WTC11 (cell line): ENCODE measurements around the gene NUDT22. TPM values are rescaled to one million over a fixed set of nuclear protein-coding genes. Genes with fewer than 3 reads are reported as not detected.
"Not testable (repeated sequence)": the region's sequence is repeated elsewhere in the genome, so short reads cannot be mapped to it uniquely, and the experiment has no call there.

Experiments used
- ATAC-seq: fragments of 200-7000 bp; cut with Tn5 transposase; 2 replicates; pipeline ENCODE4 v1.10.0; 2021; ENCODE audit warnings: mild to moderate bottlenecking, moderate library complexity
- CTCF ChIA-PET: fragments of 300-600 bp; sonication (Branson Sonifier 250); formaldehyde crosslinking; loops from one replicate; lab custom pipeline; 2021; ENCODE audit warnings: antibody characterized with exemption; lab: Charles Lee
- POLR2A ChIA-PET: fragments of 350-600 bp; sonication (Branson Sonifier 250); formaldehyde crosslinking; loops from one replicate; lab custom pipeline; 2021; ENCODE audit warnings: antibody characterized with exemption; lab: Charles Lee
- DNase-seq: peaks from one replicate; pipeline ENCODE4 v3.0.0; 2021; ENCODE audit warnings: low spot score
- H3K27ac Mint-ChIP-seq: 2 replicates; pipeline ENCODE4 v1.8.0; 2021; ENCODE audit warnings: mixed read lengths
- H3K27me3 Mint-ChIP-seq: 2 replicates; pipeline ENCODE4 v1.8.0; 2021; ENCODE audit warnings: low read depth, mild to moderate bottlenecking, moderate library complexity, mixed read lengths
- H3K36me3 Mint-ChIP-seq: 2 replicates; pipeline ENCODE4 v1.8.0; 2021; ENCODE audit warnings: mixed read lengths
- H3K4me1 Mint-ChIP-seq: 2 replicates; pipeline ENCODE4 v1.8.0; 2022; ENCODE audit warnings: mixed read lengths
- H3K4me3 Mint-ChIP-seq: 2 replicates; pipeline ENCODE4 v1.8.0; 2021; ENCODE audit warnings: mild to moderate bottlenecking, moderate library complexity, mixed read lengths
- H3K9me3 Mint-ChIP-seq: 2 replicates; pipeline ENCODE4 v1.8.0; 2021; ENCODE audit warnings: mixed read lengths
- ARID4B ChIP-seq: sonication (generic); formaldehyde crosslinking; IDR thresholded peaks from 2 replicates; pipeline ENCODE4 v1.8.0; 2023; ENCODE audit warnings: missing genetic modification reagents, mild to moderate bottlenecking, borderline replicate concordance
- CREM ChIP-seq: sonication (generic); formaldehyde crosslinking; IDR thresholded peaks from 2 replicates; pipeline ENCODE4 v1.8.1; 2022; ENCODE audit warnings: mild to moderate bottlenecking, missing genetic modification reagents, moderate library complexity
- EMX1 ChIP-seq: fragments of 250-450 bp; sonication (Bioruptor Pico); IDR thresholded peaks from 2 replicates; pipeline ENCODE4 v1.8.0; 2021; ENCODE audit warnings: mild to moderate bottlenecking
- ESRRA ChIP-seq: sonication (generic); formaldehyde crosslinking; IDR thresholded peaks from 2 replicates; pipeline ENCODE4 v1.8.1; 2022; ENCODE audit warnings: mild to moderate bottlenecking, missing genetic modification reagents, borderline replicate concordance
- FOXP1 ChIP-seq: sonication (generic); formaldehyde crosslinking; IDR thresholded peaks from 2 replicates; pipeline ENCODE4 v1.8.0; 2022; ENCODE audit warnings: missing genetic modification reagents, mild to moderate bottlenecking, moderate library complexity, borderline replicate concordance
- GTF2I ChIP-seq: fragments of 250-450 bp; sonication (Bioruptor Pico); conservative IDR thresholded peaks from 2 replicates; pipeline ENCODE4 v1.4.0; 2021; ENCODE audit warnings: mild to moderate bottlenecking
- IRF2 ChIP-seq: sonication (generic); formaldehyde crosslinking; IDR thresholded peaks from 2 replicates; pipeline ENCODE4 v1.8.0; 2022; ENCODE audit warnings: low read depth, missing genetic modification reagents, borderline replicate concordance
- MAX ChIP-seq: sonication (generic); formaldehyde crosslinking; IDR thresholded peaks from 2 replicates; pipeline ENCODE4 v1.8.0; 2022; ENCODE audit warnings: mild to moderate bottlenecking, missing genetic modification reagents
- MXD4 ChIP-seq: fragments of 250-450 bp; sonication (Bioruptor Pico); IDR thresholded peaks from 2 replicates; pipeline ENCODE4 v1.8.0; 2021; ENCODE audit warnings: mild to moderate bottlenecking, moderate library complexity, borderline replicate concordance
- NFYB ChIP-seq: sonication (generic); formaldehyde crosslinking; conservative IDR thresholded peaks from 2 replicates; pipeline ENCODE4 v1.8.0; 2022; ENCODE audit warnings: low read depth, missing genetic modification reagents
- SP1 ChIP-seq: sonication (generic); formaldehyde crosslinking; conservative IDR thresholded peaks from 2 replicates; pipeline ENCODE4 v1.8.1; 2022; ENCODE audit warnings: missing genetic modification reagents
- TP53 ChIP-seq: sonication (generic); formaldehyde crosslinking; IDR thresholded peaks from 2 replicates; pipeline ENCODE4 v1.8.1; 2023; ENCODE audit warnings: mild to moderate bottlenecking, missing genetic modification reagents
- ZNF416 ChIP-seq: fragments of 250-450 bp; sonication (Bioruptor Pico); IDR thresholded peaks from 2 replicates; pipeline ENCODE4 v1.9.0; 2021; ENCODE audit warnings: mild to moderate bottlenecking, inconsistent platforms
- total RNA-seq: library from RNA; stranded (reverse); gene quantifications from 3 replicates; pipeline ENCODE4 v1.2.3, GENCODE V29; 2021
- TF ChIP-seq, protein P1 (sequence below): sonication (generic); formaldehyde crosslinking; IDR thresholded peaks from 2 replicates; pipeline ENCODE4 v1.8.0; 2022; ENCODE audit warnings: mild to moderate bottlenecking, missing genetic modification reagents
- TF ChIP-seq, protein P2 (sequence below): sonication (generic); formaldehyde crosslinking; IDR thresholded peaks from 2 replicates; pipeline ENCODE4 v1.8.1; 2023; ENCODE audit warnings: mild to moderate bottlenecking, missing genetic modification reagents, moderate library complexity

The NUDT22 gene
- total RNA-seq, 1 experiment from 2014 or later = 64.4 TPM

DNA sequence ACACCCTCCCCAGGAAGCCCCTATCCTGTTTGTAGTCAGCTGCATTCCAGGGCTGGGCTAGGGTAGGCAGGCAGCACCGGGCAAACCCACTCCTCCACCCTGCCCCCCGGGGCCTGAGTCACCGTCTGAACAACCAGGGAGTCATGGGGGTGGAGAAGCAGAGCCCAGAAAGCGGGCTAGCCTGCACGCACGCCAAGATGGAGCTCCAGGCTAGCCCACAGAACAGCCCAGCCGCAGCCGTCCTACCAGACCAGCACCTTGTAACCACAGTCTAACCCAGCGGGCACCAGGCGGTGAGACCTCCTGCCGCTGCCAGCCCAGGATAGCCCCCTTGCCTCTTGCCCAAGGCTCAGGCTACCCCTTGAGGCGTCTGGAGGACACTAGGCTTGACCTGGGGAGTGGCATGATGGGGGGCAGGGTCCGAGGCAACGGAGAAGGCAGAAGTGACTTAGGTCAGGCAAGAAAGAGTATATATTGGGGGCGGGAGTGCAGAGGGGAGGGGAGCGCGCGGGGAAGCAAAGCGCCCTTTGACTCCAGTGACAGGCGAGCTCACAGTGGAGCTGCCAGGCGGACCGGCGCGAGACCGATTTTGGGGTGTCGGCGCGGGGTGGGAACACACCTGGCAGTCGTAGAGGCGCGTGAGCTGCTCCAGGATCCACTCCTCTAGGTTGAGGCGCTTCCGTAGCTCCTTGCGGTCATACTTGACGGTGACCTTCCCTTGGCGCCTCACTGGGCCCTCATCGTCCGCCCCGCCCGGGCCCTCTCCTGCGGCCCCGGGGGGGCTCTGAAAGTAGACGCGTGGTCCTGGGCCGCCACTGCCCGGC lies 19.9 kb downstream of the NUDT22 start:
- H3K27me3 Mint-ChIP-seq = no peaks in the 10 kb centered on the region
- POLR2A ChIA-PET = interaction anchor here (0.6 to 1.9 kb wide), 10 partner anchors 17 to 465 kb away, joined by 3 to 7 read pairs (median 4); partner anchors contain the start of genes ESRRA, NUDT22, STIP1 and TRPT1
- peaks cover 8% of the 10 kb centered on the region for H3K36me3 Mint-ChIP-seq
- ATAC-seq = no peak
- H3K4me1 Mint-ChIP-seq = peaks cover 50% of the 10 kb centered on the region
- CTCF ChIA-PET = interaction anchor here (0.7 to 2.1 kb wide), 8 partner anchors 20 to 109 kb away, joined by 3 to 11 read pairs (median 5); partner anchors contain the start of genes ESRRA, NUDT22 and TRPT1
- TF ChIP-seq ESRRA (CRISPR knock-in tag) (0 out of 2 replicates have a peak, but pooled peaks have one; percentile 1), FOXP1 (CRISPR knock-in tag) (peak; percentile 36; the same call in 1 of the 2 replicates), ARID4B (CRISPR knock-in tag) (no peak), GTF2I (0 out of 2 replicates have a peak, but pooled peaks have one; percentile 40)
- TF ChIP-seq, protein P1, sequence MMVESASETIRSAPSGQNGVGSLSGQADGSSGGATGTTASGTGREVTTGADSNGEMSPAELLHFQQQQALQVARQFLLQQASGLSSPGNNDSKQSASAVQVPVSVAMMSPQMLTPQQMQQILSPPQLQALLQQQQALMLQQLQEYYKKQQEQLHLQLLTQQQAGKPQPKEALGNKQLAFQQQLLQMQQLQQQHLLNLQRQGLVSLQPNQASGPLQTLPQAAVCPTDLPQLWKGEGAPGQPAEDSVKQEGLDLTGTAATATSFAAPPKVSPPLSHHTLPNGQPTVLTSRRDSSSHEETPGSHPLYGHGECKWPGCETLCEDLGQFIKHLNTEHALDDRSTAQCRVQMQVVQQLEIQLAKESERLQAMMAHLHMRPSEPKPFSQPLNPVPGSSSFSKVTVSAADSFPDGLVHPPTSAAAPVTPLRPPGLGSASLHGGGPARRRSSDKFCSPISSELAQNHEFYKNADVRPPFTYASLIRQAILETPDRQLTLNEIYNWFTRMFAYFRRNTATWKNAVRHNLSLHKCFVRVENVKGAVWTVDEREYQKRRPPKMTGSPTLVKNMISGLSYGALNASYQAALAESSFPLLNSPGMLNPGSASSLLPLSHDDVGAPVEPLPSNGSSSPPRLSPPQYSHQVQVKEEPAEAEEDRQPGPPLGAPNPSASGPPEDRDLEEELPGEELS = 0 out of 2 replicates have a peak, but pooled peaks have one; percentile 25
- no peak for DNase-seq
- H3K27ac Mint-ChIP-seq = peak overlapping the region; percentile 60
- no peaks in the 10 kb centered on the region for H3K9me3 Mint-ChIP-seq
- H3K4me3 Mint-ChIP-seq = peak overlapping the region; percentile 85

DNA sequence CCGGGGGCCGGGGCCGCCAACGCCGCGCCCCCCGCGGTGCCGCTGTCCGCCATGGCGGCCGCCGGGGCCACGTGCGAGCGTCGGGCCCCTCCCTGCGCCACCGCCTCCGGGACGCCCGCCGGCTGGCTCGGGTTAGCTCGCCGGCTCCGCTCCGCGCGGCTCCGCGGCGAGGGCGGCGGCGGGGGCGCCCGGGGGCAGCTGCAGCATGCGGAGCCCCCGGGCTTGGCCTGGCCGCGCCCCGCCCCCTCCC lies 20.5 kb downstream of the NUDT22 start:
- H3K36me3 Mint-ChIP-seq = not testable (repeated sequence)
- POLR2A ChIA-PET = interaction anchor here (0.7 to 1.7 kb wide), 5 partner anchors 20 to 464 kb away, joined by 3 to 7 read pairs (median 3); partner anchors contain the start of genes NUDT22 and TRPT1
- peak overlapping the region; percentile 88 for H3K4me3 Mint-ChIP-seq

DNA sequence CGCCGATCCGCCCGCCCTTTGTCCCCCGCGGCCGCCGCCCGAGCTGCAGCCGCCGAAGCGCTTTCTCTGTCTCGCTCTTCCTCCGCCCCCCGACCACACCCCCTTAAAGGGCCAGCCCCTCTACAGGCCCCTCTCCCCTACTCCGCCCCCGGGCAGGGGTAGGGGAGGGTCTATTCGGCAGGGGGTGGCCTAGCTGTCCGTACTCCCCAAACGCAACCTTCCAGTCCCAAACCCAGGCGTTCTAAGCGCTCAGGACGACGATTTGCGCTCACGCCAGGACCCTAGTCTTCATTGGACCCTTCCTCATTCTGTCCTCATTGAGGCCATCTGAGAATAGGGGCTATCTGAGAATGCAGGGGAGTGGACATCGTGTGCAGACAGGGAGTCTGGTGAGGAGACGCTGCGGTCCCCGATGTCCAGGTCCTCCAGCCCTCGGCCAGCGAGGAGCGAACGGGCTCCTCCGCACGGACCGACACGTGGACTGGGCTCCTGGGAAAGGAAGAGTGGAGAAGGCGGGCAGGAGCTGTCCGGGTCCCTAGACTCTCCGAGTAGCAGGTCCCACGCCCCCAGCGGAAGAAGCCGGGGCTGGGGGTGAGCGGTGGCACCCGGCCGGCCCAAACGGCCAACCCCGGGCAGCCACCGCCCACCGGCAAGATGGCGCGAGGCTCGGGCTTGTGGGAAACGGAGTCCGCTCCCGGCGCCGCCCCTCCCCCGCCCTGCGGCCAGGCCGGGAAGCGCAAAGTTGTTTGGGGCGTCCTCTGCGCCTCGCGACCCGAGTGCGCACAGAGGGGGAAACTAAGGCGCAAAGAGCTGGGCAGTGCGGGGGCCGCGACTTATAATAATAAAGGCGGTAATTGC lies 21.0 kb downstream of the NUDT22 start, which contains the start of gene PPP1R14B:
Gene PPP1R14B, minus strand, starts transcription at position 73 of the 858 bp plus-strand sequence. CDS start 270 bp downstream, outside the sequence.
- CTCF ChIA-PET = interaction anchor here (0.8 to 2.1 kb wide), 10 partner anchors 16 to 108 kb away, joined by 3 to 11 read pairs (median 5); partner anchors contain the start of genes CATSPERZ, ESRRA, NUDT22 and TRPT1
- peak; percentile 77 for TF ChIP-seq MAX
- no peak for TF ChIP-seq IRF2 (CRISPR knock-in tag)
- TF ChIP-seq MXD4 (CRISPR knock-in tag) = no peak
- 0 out of 2 replicates have a peak, but pooled peaks have one; percentile 16 for TF ChIP-seq NFYB (CRISPR knock-in tag)
- no peak for TF ChIP-seq EMX1
- 0 out of 2 replicates have a peak, but pooled peaks have one; percentile 20 for TF ChIP-seq CREM
- TF ChIP-seq ARID4B (CRISPR knock-in tag) = peak; percentile 77; the same call in 1 of the 2 replicates
- TF ChIP-seq SP1 (CRISPR knock-in tag) = peak; percentile 75

More for the DNA sequence above, 20.5 kb downstream of the NUDT22 start:
- H3K27ac Mint-ChIP-seq, DNase-seq, H3K27me3 Mint-ChIP-seq, H3K9me3 Mint-ChIP-seq, ATAC-seq: not testable (repeated sequence)
- H3K4me1 Mint-ChIP-seq = peaks cover 50% of the 10 kb centered on the region
- TF ChIP-seq ZNF416 (CRISPR knock-in tag) (peak; percentile 10; the same call in 1 of the 2 replicates), TP53 (CRISPR knock-in tag) (0 out of 2 replicates have a peak, but pooled peaks have one; percentile 20)
- TF ChIP-seq, protein P2, sequence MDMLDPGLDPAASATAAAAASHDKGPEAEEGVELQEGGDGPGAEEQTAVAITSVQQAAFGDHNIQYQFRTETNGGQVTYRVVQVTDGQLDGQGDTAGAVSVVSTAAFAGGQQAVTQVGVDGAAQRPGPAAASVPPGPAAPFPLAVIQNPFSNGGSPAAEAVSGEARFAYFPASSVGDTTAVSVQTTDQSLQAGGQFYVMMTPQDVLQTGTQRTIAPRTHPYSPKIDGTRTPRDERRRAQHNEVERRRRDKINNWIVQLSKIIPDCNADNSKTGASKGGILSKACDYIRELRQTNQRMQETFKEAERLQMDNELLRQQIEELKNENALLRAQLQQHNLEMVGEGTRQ = peak; percentile 35; the same call in 1 of the 2 replicates
- CTCF ChIA-PET = interaction anchor here (0.8 to 2.1 kb wide), 8 partner anchors 21 to 108 kb away, joined by 3 to 11 read pairs (median 6); partner anchors contain the start of genes ESRRA, NUDT22 and TRPT1

More for the DNA sequence above, 21.0 kb downstream of the NUDT22 start, which contains the start of gene PPP1R14B:
- Mint-ChIP-seq H3K9me3 (no peaks in the 10 kb centered on the region), H3K27ac (peak within 1 kb of the TSS; percentile 97), H3K36me3 (peaks cover 8% of the 10 kb centered on the region), H3K4me1 (peaks cover 50% of the 10 kb centered on the region), H3K4me3 (peak within 1 kb of the TSS; percentile 88), H3K27me3 (no peaks in the 10 kb centered on the region)
- DNase-seq (peak; percentile 95), ATAC-seq (peak; percentile 55)
- POLR2A ChIA-PET = interaction anchor here (0.8 to 1.7 kb wide), 5 partner anchors 21 to 328 kb away, joined by 3 to 7 read pairs (median 3); partner anchors contain the start of genes NUDT22 and TRPT1
